ENCODE measurements around the gene OMD. TPM values are rescaled to one million over a fixed set of nuclear protein-coding genes. Genes with fewer than 3 reads are reported as not detected.

The OMD gene
- total RNA-seq, result not detected

DNA sequence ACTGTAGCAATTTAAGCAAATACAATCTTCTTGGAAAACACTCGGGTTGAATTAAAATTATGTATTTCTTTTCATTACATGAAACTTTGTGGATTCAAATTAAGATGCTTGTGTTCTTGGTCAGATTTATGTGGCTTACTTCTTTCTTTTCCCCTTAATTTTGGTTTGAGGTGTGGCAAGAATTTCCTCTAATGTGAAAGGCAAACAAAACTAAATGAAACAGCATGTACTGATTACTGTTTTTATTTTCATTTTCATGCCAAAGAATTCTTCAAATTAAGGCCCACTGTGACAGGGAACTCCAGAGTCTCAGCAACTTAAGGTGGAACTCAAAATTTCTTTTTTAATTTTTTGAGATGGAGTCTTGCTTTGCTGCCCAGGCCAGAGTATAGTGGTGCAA lies at the start of gene OMD:
OMD (minus strand) TSS at position 132 of the 400 bp plus-strand sequence. CDS start 6,913 bp downstream, outside the sequence.
- no peak for DNase-seq
- H3K9me3 Mint-ChIP-seq, result no peaks in the 10 kb centered on the region
- no peaks in the 10 kb centered on the region for H3K4me1 Mint-ChIP-seq (ENCODE audit: low read depth)
- no peaks in the 10 kb centered on the region for H3K36me3 Mint-ChIP-seq (ENCODE audit: insufficient read depth)
- no peak within 1 kb of the TSS for H3K4me3 Mint-ChIP-seq
- ATAC-seq, result no peak
- H3K27me3 Mint-ChIP-seq (ENCODE audit: low read depth), result no peaks in the 10 kb centered on the region

- no peaks in the 10 kb centered on the region for H3K27me3 Mint-ChIP-seq (ENCODE audit: low read depth)
- H3K9me3 Mint-ChIP-seq, result no peaks in the 10 kb centered on the region
- DNase-seq (no peak), ATAC-seq (no peak)
- H3K4me1 Mint-ChIP-seq (ENCODE audit: low read depth), result no peaks in the 10 kb centered on the region
- H3K4me3 Mint-ChIP-seq, result no peak overlapping the region
- H3K36me3 Mint-ChIP-seq (ENCODE audit: insufficient read depth), result no peaks in the 10 kb centered on the region
Measured at GRCh38 chr9:92468206-92468605, 43.9 kb upstream of the OMD start.

GRCh38 chr9:92467511-92467910 lies 43.2 kb upstream of the OMD start:
- H3K36me3 Mint-ChIP-seq (ENCODE audit: insufficient read depth), result no peaks in the 10 kb centered on the region
- no peak for ATAC-seq
- no peaks in the 10 kb centered on the region for H3K9me3 Mint-ChIP-seq

GRCh38 chr9:92467041-92467440 lies 42.8 kb upstream of the OMD start:
- Mint-ChIP-seq H3K4me1 (ENCODE audit: low read depth) (no peaks in the 10 kb centered on the region), H3K9me3 (no peaks in the 10 kb centered on the region), H3K4me3 (no peak overlapping the region), H3K27me3 (ENCODE audit: low read depth) (no peaks in the 10 kb centered on the region), H3K36me3 (ENCODE audit: insufficient read depth) (no peaks in the 10 kb centered on the region)
- ATAC-seq, result no peak
- no peak for DNase-seq

More at GRCh38 chr9:92467511-92467910, 43.2 kb upstream of the OMD start:
- no peak for DNase-seq
- Mint-ChIP-seq H3K27me3 (ENCODE audit: low read depth) (no peaks in the 10 kb centered on the region), H3K4me3 (no peak overlapping the region), H3K4me1 (ENCODE audit: low read depth) (no peaks in the 10 kb centered on the region)

DNA sequence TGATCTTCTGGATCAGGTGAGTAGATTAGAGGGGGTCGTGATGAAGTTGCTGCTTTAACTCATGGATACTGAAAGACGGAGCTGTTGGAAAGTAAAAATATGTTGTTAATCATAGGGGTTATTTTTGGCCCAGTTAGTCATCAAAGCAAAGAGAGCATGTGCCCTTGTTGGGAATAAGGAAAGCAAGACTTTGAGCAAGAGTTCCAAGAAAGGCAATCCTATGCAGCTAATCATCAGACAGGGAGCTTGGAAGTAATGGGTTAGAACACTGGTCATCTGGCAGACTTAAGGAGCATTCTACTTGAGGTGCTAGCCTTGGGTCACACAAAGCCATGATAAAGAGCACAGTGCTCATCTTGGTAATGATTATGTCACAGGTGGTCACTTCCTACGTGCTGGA lies 39.7 kb upstream of the OMD start:
- Mint-ChIP-seq H3K36me3 (ENCODE audit: insufficient read depth) (no peaks in the 10 kb centered on the region), H3K9me3 (no peaks in the 10 kb centered on the region), H3K4me3 (no peak overlapping the region), H3K27me3 (ENCODE audit: low read depth) (no peaks in the 10 kb centered on the region), H3K4me1 (ENCODE audit: low read depth) (no peaks in the 10 kb centered on the region)
- ATAC-seq (no peak), DNase-seq (no peak)

DNA sequence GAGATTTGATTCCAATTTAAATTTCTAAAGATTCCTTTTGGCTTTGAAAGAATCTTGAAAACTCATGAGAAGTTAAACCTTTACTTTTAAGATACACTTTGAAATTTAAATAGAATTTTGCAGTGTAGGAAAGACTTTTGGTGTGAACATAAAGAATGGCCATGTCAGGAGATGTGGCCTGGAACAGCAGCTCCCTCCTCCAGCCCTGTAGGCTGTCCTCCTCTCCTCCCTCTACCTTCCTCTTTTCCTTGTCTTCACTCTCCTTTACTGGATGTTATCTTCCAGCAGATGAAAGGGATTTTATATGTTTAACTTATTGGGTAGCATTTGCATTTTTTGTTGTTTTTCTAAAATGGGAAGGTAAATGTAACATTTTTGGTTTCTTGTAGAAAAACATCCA lies 39.1 kb upstream of the OMD start:
- no peaks in the 10 kb centered on the region for H3K9me3 Mint-ChIP-seq
- H3K4me1 Mint-ChIP-seq (ENCODE audit: low read depth), result no peaks in the 10 kb centered on the region
- H3K36me3 Mint-ChIP-seq (ENCODE audit: insufficient read depth), result no peaks in the 10 kb centered on the region
- H3K27me3 Mint-ChIP-seq (ENCODE audit: low read depth), result no peaks in the 10 kb centered on the region
- ATAC-seq, result no peak
- DNase-seq, result no peak
- H3K4me3 Mint-ChIP-seq, result no peak overlapping the region

- no peaks in the 10 kb centered on the region for H3K9me3 Mint-ChIP-seq
- DNase-seq (no peak), ATAC-seq (no peak)
- no peak overlapping the region for H3K4me3 Mint-ChIP-seq
- H3K27me3 Mint-ChIP-seq (ENCODE audit: low read depth), result no peaks in the 10 kb centered on the region
- no peaks in the 10 kb centered on the region for H3K36me3 Mint-ChIP-seq (ENCODE audit: insufficient read depth)
- H3K4me1 Mint-ChIP-seq (ENCODE audit: low read depth), result no peaks in the 10 kb centered on the region
Measured at GRCh38 chr9:92457576-92457975, 33.3 kb upstream of the OMD start.

- Mint-ChIP-seq H3K36me3 (ENCODE audit: insufficient read depth) (no peaks in the 10 kb centered on the region), H3K4me1 (ENCODE audit: low read depth) (no peaks in the 10 kb centered on the region)
Measured at GRCh38 chr9:92455217-92455616, 30.9 kb upstream of the OMD start.

GRCh38 chr9:92446536-92446935 lies 22.3 kb upstream of the OMD start:
- peaks cover 1% of the 10 kb centered on the region for H3K27me3 Mint-ChIP-seq (ENCODE audit: low read depth)
- no peak for ATAC-seq
- H3K4me3 Mint-ChIP-seq, result no peak overlapping the region
- no peaks in the 10 kb centered on the region for H3K4me1 Mint-ChIP-seq (ENCODE audit: low read depth)
- H3K9me3 Mint-ChIP-seq, result no peaks in the 10 kb centered on the region
- H3K36me3 Mint-ChIP-seq (ENCODE audit: insufficient read depth), result no peaks in the 10 kb centered on the region
- DNase-seq, result no peak

More at GRCh38 chr9:92455217-92455616, 30.9 kb upstream of the OMD start:
- DNase-seq (no peak), ATAC-seq (no peak)
- H3K27me3 Mint-ChIP-seq (ENCODE audit: low read depth), result no peaks in the 10 kb centered on the region
- H3K9me3 Mint-ChIP-seq, result no peaks in the 10 kb centered on the region
- no peak overlapping the region for H3K4me3 Mint-ChIP-seq

DNA sequence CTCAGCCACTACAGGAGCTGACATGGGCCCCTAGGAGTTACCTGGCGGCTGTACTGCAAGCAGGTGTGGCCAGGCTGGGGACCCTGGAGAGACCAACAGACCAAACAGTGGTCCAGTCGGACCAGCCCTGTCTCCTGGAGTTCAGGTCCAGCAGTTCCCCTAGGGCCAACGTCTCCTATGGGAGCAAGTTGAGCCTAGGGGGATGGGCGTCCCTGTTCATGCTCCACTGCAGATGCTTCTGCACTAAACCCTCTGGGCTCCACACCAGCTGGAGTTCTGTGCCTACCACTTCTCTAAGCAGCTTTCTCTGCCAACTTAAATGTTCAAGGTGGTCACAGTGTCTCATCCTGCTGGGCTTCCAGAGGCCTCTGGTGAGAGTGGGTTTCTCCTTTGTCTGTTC lies 20.6 kb upstream of the OMD start:
- Mint-ChIP-seq H3K4me3 (no peak overlapping the region), H3K36me3 (ENCODE audit: insufficient read depth) (no peaks in the 10 kb centered on the region), H3K27me3 (ENCODE audit: low read depth) (peaks cover 1% of the 10 kb centered on the region), H3K4me1 (ENCODE audit: low read depth) (peaks cover 10% of the 10 kb centered on the region), H3K9me3 (no peaks in the 10 kb centered on the region)
- no peak for ATAC-seq
- no peak for DNase-seq

- ATAC-seq (peak; percentile 63 to 69), DNase-seq (no peak)
- Mint-ChIP-seq H3K4me3 (peak overlapping the region; percentile 16), H3K36me3 (ENCODE audit: insufficient read depth) (no peaks in the 10 kb centered on the region), H3K9me3 (no peaks in the 10 kb centered on the region), H3K4me1 (ENCODE audit: low read depth) (peaks cover 11% of the 10 kb centered on the region), H3K27me3 (ENCODE audit: low read depth) (peaks cover 1% of the 10 kb centered on the region)
Measured at GRCh38 chr9:92440751-92441046, 16.4 kb upstream of the OMD start.

GRCh38 chr9:92439921-92440750 lies 15.9 kb upstream of the OMD start:
- no peaks in the 10 kb centered on the region for H3K9me3 Mint-ChIP-seq
- H3K4me1 Mint-ChIP-seq (ENCODE audit: low read depth), result peaks cover 11% of the 10 kb centered on the region
- H3K36me3 Mint-ChIP-seq (ENCODE audit: insufficient read depth), result no peaks in the 10 kb centered on the region
- ATAC-seq (no peak), DNase-seq (no peak)
- H3K27me3 Mint-ChIP-seq (ENCODE audit: low read depth), result peaks cover 1% of the 10 kb centered on the region
- peak overlapping the region; percentile 16 for H3K4me3 Mint-ChIP-seq

DNA sequence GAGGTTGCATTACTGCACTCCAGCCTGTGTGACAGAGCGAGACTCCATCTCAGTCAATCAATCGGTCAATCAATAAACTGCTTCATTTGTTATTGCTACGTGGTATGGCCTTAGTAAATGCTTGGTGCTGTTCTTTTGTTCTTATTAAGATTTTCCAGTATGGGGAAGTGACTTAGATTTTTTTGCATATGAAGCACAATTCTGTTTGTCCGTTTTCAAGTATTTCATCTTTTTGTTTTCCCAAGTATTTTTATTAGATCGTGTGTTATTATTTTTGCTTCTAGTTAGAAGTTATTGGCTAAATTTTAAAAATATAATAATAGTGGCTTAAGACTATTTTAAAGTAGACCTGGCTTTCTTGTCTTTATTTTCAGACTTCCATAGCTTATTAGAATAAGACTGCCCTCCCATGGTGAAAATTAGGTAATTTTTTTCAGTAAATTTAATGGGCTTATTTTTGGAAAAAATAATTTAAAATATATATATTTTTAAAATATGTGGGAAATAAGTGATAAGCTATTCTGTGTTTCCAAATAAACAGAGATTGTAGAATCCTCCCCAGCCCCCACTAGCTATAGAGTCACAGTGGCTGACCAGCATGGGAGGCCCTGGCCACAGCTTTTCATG lies 14.7 kb upstream of the OMD start:
- no peak overlapping the region for H3K4me3 Mint-ChIP-seq
- no peaks in the 10 kb centered on the region for H3K9me3 Mint-ChIP-seq
- H3K36me3 Mint-ChIP-seq (ENCODE audit: insufficient read depth), result no peaks in the 10 kb centered on the region
- ATAC-seq, result no peak
- H3K4me1 Mint-ChIP-seq (ENCODE audit: low read depth), result peaks cover 11% of the 10 kb centered on the region
- no peaks in the 10 kb centered on the region for H3K27me3 Mint-ChIP-seq (ENCODE audit: low read depth)
- DNase-seq, result no peak

DNA sequence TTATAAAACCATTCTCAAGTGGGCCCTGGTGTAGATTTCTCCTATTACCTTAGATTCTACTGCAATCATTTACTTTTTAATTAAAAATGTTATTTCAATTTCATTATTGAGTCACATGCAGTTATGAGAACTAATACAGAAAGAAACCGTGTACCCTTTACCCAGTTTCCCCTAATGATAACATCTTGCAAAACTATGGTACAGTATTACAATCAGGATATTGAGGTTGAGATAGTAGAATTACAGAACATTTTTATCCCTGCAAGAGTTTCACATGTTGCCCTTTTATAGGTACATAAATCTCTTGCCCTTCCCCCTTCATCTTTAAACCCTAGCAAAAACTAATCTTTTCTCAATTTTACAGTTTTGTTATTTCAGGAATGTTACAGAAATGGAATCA lies 11.0 kb upstream of the OMD start:
- DNase-seq, result no peak
- Mint-ChIP-seq H3K4me3 (no peak overlapping the region), H3K4me1 (ENCODE audit: low read depth) (peaks cover 3% of the 10 kb centered on the region), H3K9me3 (no peaks in the 10 kb centered on the region), H3K36me3 (ENCODE audit: insufficient read depth) (no peaks in the 10 kb centered on the region), H3K27me3 (ENCODE audit: low read depth) (no peaks in the 10 kb centered on the region)
- ATAC-seq, result no peak

DNA sequence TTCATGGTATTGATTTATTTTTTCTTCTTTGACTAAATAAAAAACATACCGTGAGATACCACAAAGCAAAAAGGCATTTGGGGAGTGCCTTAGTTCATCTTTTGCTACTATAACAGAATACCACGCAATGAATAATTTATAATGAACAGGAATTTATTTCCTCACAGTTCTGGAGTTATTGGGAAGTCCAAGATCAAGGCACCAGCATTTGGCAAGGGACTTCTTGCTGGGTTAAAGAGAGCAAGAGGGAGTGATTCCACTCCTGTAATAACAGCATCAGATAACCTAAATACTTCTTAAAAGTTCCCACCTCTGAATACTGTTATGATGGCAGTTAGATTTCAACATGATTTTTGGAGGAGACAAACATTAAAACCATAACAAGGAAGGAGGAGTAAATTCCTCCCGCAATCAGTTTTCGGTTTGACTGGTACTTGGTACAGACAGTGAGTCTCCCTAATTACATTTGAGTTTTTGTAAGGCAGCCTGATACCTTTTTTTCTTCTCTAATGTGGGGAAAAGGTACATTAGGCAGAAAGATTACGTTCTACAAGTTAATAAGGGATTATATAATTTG lies 8.8 kb upstream of the OMD start:
- H3K4me1 Mint-ChIP-seq (ENCODE audit: low read depth), result no peaks in the 10 kb centered on the region
- H3K4me3 Mint-ChIP-seq, result no peak overlapping the region
- no peaks in the 10 kb centered on the region for H3K36me3 Mint-ChIP-seq (ENCODE audit: insufficient read depth)
- no peaks in the 10 kb centered on the region for H3K9me3 Mint-ChIP-seq
- no peak for DNase-seq
- ATAC-seq, result no peak
- H3K27me3 Mint-ChIP-seq (ENCODE audit: low read depth), result no peaks in the 10 kb centered on the region

Measured in activated T-cell treated with anti-CD3 and anti-CD28 coated beads, Interleukin-2, amount 50 U/mL, for 4 hours (primary cell).